Right atrium auricular region (tissue), 2 donors: Measurements from ENCODE around the gene AGAP1. TPM values are rescaled to one million over a fixed set of nuclear protein-coding genes. Genes with fewer than 3 reads are reported as not detected.

Source experiments
- DNase-seq: peaks from one replicate; pipeline ENCODE4 v3.0.0-alpha.2; 2019; ENCODE audit warnings: low spot score
- H3K27ac ChIP-seq, 2 donors: fragments of 200-600 bp; sonication (generic); 1 replicate in 1 of 2; 2 replicates in 1 of 2; pipeline ENCODE4 v1.5.1; 2016 to 2019
- H3K27me3 ChIP-seq, 2 donors: fragments of 200-600 bp; sonication (generic); one replicate each; pipeline versions ENCODE4 v1.5.1 to v1.6.0; 2017 to 2019
- H3K36me3 ChIP-seq: fragments of 200-600 bp; sonication (generic); one replicate; pipeline ENCODE4 v1.5.1; 2016
- H3K4me1 ChIP-seq, 2 donors: fragments of 200-600 bp; sonication (generic); one replicate each; pipeline versions ENCODE4 v1.5.1 to v1.6.0; 2017 to 2019
- H3K4me3 ChIP-seq, 2 donors: fragments of 200-600 bp; sonication (generic); 1 replicate in 1 of 2; 2 replicates in 1 of 2; pipeline ENCODE4 v1.5.1; 2017 to 2019; ENCODE audit warnings: mild to moderate bottlenecking in 1 of 2, moderate library complexity in 1 of 2
- H3K9me3 ChIP-seq, 2 donors: fragments of 200-600 bp; sonication (generic); one replicate each; pipeline ENCODE4 v1.5.1; 2019
- CTCF ChIP-seq, 2 donors: fragments of 200-600 bp; sonication (generic); IDR thresholded peaks; one replicate each; pipeline ENCODE4 v1.5.1; 2019; ENCODE audit warnings: antibody characterized with exemption in 2 of 2
- total RNA-seq, 2 donors: library from RNA; depleted of rRNA; stranded (reverse); fragments of >200 nt; gene quantifications; one replicate each; pipeline ENCODE4 v1.1.0, GENCODE V29; 2016

AGAP1 gene
- total RNA-seq, 2 donors from 2014 or later: 11.6 to 17.2 TPM

GRCh38 chr2:235575431-235575830 is 81.6 kb downstream of the AGAP1 start:
- H3K27me3 ChIP-seq: no peaks in the 10 kb centered on the region
- TF ChIP-seq CTCF (IDR thresholded peaks at IDR 0.05): no peak
- no peaks in the 10 kb centered on the region for H3K9me3 ChIP-seq
- H3K4me3 ChIP-seq: no peak overlapping the region
- peaks cover 0 to 26% of the 10 kb centered on the region in 2 donors for H3K4me1 ChIP-seq
- no peak overlapping the region for H3K27ac ChIP-seq
- DNase-seq: no peak
- H3K36me3 ChIP-seq: no peaks in the 10 kb centered on the region

GRCh38 chr2:235575904-235576303 is 82.1 kb downstream of the AGAP1 start:
- Histone ChIP-seq H3K9me3 (no peaks in the 10 kb centered on the region), H3K27me3 (no peaks in the 10 kb centered on the region), H3K27ac (no peak overlapping the region), H3K4me3 (no peak overlapping the region), H3K4me1 (peaks cover 0 to 26% of the 10 kb centered on the region in 2 donors), H3K36me3 (no peaks in the 10 kb centered on the region)
- no peak for TF ChIP-seq CTCF (IDR thresholded peaks at IDR 0.05)
- no peak for DNase-seq

- Histone ChIP-seq H3K36me3 (no peaks in the 10 kb centered on the region), H3K4me3 (no peak overlapping the region), H3K27ac (no peak overlapping the region), H3K9me3 (no peaks in the 10 kb centered on the region), H3K4me1 (peaks cover 0 to 26% of the 10 kb centered on the region in 2 donors), H3K27me3 (no peaks in the 10 kb centered on the region)
- no peak for TF ChIP-seq CTCF (IDR thresholded peaks at IDR 0.05)
- DNase-seq: no peak
These were observed 82.6 kb downstream of the AGAP1 start for GRCh38 chr2:235576337-235576910.

GRCh38 chr2:235577404-235578330 is 83.8 kb downstream of the AGAP1 start:
- H3K36me3 ChIP-seq: no peaks in the 10 kb centered on the region
- H3K4me1 ChIP-seq: peaks cover 0 to 26% of the 10 kb centered on the region in 2 donors
- peak overlapping the region in 1 of 2 donors; percentile 18 for H3K4me3 ChIP-seq
- TF ChIP-seq CTCF (IDR thresholded peaks at IDR 0.05): no peak
- peak overlapping the region in 1 of 2 donors; percentile 34 for H3K27ac ChIP-seq
- DNase-seq: peak; percentile 63
- H3K9me3 ChIP-seq: no peaks in the 10 kb centered on the region
- H3K27me3 ChIP-seq: no peaks in the 10 kb centered on the region

GRCh38 chr2:235579128-235579527 is 85.3 kb downstream of the AGAP1 start:
- Histone ChIP-seq H3K27ac (no peak overlapping the region), H3K4me1 (peaks cover 0 to 19% of the 10 kb centered on the region in 2 donors), H3K27me3 (no peaks in the 10 kb centered on the region), H3K9me3 (no peaks in the 10 kb centered on the region), H3K4me3 (no peak overlapping the region), H3K36me3 (no peaks in the 10 kb centered on the region)
- no peak for DNase-seq
- TF ChIP-seq CTCF (IDR thresholded peaks at IDR 0.05): no peak
